Loucy (cell line): ENCODE measurements around the gene ELAC1.

Source experiments
- H2AFZ ChIP-seq: fragments of 200-600 bp; sonication (generic); 2 replicates; pipeline ENCODE4 v1.6.0; 2016; ENCODE audit warnings: antibody characterized with exemption, mild to moderate bottlenecking, low read length, moderate library complexity
- H3F3A ChIP-seq: fragments of 200-600 bp; 2 replicates; pipeline ENCODE4 v1.6.0; 2016; ENCODE audit warnings: antibody characterized with exemption, low read depth, mild to moderate bottlenecking
- H3K27me3 ChIP-seq: fragments of 200-600 bp; sonication (generic); 2 replicates; pipeline ENCODE4 v1.6.1; 2014; ENCODE audit warnings: low read length, mild to moderate bottlenecking; ENCODE audit not compliant: insufficient read depth, poor library complexity, severe bottlenecking
- H3K36me3 ChIP-seq: fragments of 200-600 bp; sonication (generic); 2 replicates; pipeline ENCODE4 v1.6.1; 2016; ENCODE audit warnings: low read length; ENCODE audit not compliant: insufficient read depth
- H3K4me1 ChIP-seq: fragments of 200-600 bp; sonication (generic); 2 replicates; pipeline ENCODE4 v1.5.1; 2014; ENCODE audit warnings: low read length, mild to moderate bottlenecking; ENCODE audit not compliant: insufficient read depth, poor library complexity, severe bottlenecking
- H3K4me2 ChIP-seq: fragments of 200-600 bp; sonication (generic); 2 replicates; pipeline ENCODE4 v1.6.0; 2014; ENCODE audit warnings: antibody characterized with exemption, low read length, low read depth, mild to moderate bottlenecking; ENCODE audit not compliant: poor library complexity, severe bottlenecking
- H3K4me3 ChIP-seq: fragments of 200-600 bp; sonication (generic); 2 replicates; pipeline ENCODE4 v1.5.1; 2014; ENCODE audit warnings: low read length, mild to moderate bottlenecking, mixed read lengths; ENCODE audit not compliant: poor library complexity, severe bottlenecking
- H3K79me2 ChIP-seq: fragments of 200-600 bp; sonication (generic); 2 replicates; pipeline ENCODE4 v1.6.1; 2014; ENCODE audit warnings: low read length; ENCODE audit not compliant: insufficient read depth
- H3K9ac ChIP-seq: fragments of 200-600 bp; sonication (generic); 2 replicates; pipeline ENCODE4 v1.6.0; 2014; ENCODE audit warnings: mild to moderate bottlenecking, low read depth, low read length, moderate library complexity; ENCODE audit not compliant: poor library complexity, severe bottlenecking
- H3K9me2 ChIP-seq: fragments of 200-600 bp; sonication (generic); replicated peaks from 2 replicates; pipeline ENCODE4 v1.6.1; 2016; ENCODE audit warnings: low read depth, low read length, mixed read lengths
- H3K9me3 ChIP-seq: fragments of 200-600 bp; sonication (generic); 2 replicates; pipeline ENCODE4 v1.6.1; 2014; ENCODE audit warnings: mild to moderate bottlenecking, antibody characterized with exemption, low read length, low read depth; ENCODE audit not compliant: insufficient read depth
- H4K20me1 ChIP-seq: fragments of 200-600 bp; sonication (generic); 2 replicates; pipeline ENCODE4 v1.6.0; 2014; ENCODE audit warnings: antibody characterized with exemption, low read length, mild to moderate bottlenecking; ENCODE audit not compliant: insufficient read depth, poor library complexity, severe bottlenecking
- EZH2phosphoT487 ChIP-seq: fragments of 200-600 bp; IDR thresholded peaks from 2 replicates; pipeline ENCODE4 v1.6.1; 2018; ENCODE audit warnings: antibody characterized with exemption, mild to moderate bottlenecking, moderate library complexity, borderline replicate concordance
- TF ChIP-seq, protein P1 (sequence below): fragments of 200-600 bp; sonication (generic); conservative IDR thresholded peaks from 2 replicates; pipeline ENCODE4 v1.5.1; 2014; ENCODE audit warnings: mild to moderate bottlenecking, antibody characterized with exemption, low read length

The ELAC1 gene

GRCh38 chr18:51012441-51012840 lies 44.6 kb downstream of the ELAC1 start:
- no peak overlapping the region for H3K9ac ChIP-seq

GRCh38 chr18:51013259-51013658 lies 45.4 kb downstream of the ELAC1 start:
- H2AFZ ChIP-seq = no peak overlapping the region
- no peaks in the 10 kb centered on the region for H3K36me3 ChIP-seq
- no peaks in the 10 kb centered on the region for H3K9me3 ChIP-seq
- no peaks in the 10 kb centered on the region for H4K20me1 ChIP-seq
- no peaks in the 10 kb centered on the region for H3K27me3 ChIP-seq
- no peak overlapping the region for H3K9ac ChIP-seq
- H3K4me3 ChIP-seq = no peak overlapping the region
- H3K4me2 ChIP-seq = no peak overlapping the region
- H3K4me1 ChIP-seq = no peaks in the 10 kb centered on the region
- H3K9me2 ChIP-seq = no peaks in the 10 kb centered on the region
- TF ChIP-seq, protein P1, sequence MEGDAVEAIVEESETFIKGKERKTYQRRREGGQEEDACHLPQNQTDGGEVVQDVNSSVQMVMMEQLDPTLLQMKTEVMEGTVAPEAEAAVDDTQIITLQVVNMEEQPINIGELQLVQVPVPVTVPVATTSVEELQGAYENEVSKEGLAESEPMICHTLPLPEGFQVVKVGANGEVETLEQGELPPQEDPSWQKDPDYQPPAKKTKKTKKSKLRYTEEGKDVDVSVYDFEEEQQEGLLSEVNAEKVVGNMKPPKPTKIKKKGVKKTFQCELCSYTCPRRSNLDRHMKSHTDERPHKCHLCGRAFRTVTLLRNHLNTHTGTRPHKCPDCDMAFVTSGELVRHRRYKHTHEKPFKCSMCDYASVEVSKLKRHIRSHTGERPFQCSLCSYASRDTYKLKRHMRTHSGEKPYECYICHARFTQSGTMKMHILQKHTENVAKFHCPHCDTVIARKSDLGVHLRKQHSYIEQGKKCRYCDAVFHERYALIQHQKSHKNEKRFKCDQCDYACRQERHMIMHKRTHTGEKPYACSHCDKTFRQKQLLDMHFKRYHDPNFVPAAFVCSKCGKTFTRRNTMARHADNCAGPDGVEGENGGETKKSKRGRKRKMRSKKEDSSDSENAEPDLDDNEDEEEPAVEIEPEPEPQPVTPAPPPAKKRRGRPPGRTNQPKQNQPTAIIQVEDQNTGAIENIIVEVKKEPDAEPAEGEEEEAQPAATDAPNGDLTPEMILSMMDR = no peak
- TF ChIP-seq EZH2phosphoT487 = no peak
- no peaks in the 10 kb centered on the region for H3K79me2 ChIP-seq
- H3F3A ChIP-seq = no peaks in the 10 kb centered on the region

More at GRCh38 chr18:51012441-51012840, 44.6 kb downstream of the ELAC1 start:
- H3K36me3 ChIP-seq = no peaks in the 10 kb centered on the region
- no peak overlapping the region for H3K4me3 ChIP-seq
- H3K79me2 ChIP-seq = no peaks in the 10 kb centered on the region
- H4K20me1 ChIP-seq = no peaks in the 10 kb centered on the region
- TF ChIP-seq EZH2phosphoT487 = no peak
- TF ChIP-seq, protein P1 = no peak
- no peaks in the 10 kb centered on the region for H3K9me3 ChIP-seq
- no peaks in the 10 kb centered on the region for H3F3A ChIP-seq
- no peak overlapping the region for H3K4me2 ChIP-seq
- no peaks in the 10 kb centered on the region for H3K27me3 ChIP-seq
- no peaks in the 10 kb centered on the region for H3K9me2 ChIP-seq
- H3K4me1 ChIP-seq = no peaks in the 10 kb centered on the region
- H2AFZ ChIP-seq = no peak overlapping the region

- no peak overlapping the region for H3K4me3 ChIP-seq
- H3K36me3 ChIP-seq = no peaks in the 10 kb centered on the region
- no peaks in the 10 kb centered on the region for H3K9me2 ChIP-seq
- no peak overlapping the region for H3K4me2 ChIP-seq
- H3K9me3 ChIP-seq = no peaks in the 10 kb centered on the region
- no peaks in the 10 kb centered on the region for H4K20me1 ChIP-seq
- no peak overlapping the region for H2AFZ ChIP-seq
- no peaks in the 10 kb centered on the region for H3K4me1 ChIP-seq
- H3K79me2 ChIP-seq = no peaks in the 10 kb centered on the region
- TF ChIP-seq, protein P1 = no peak
- no peak for TF ChIP-seq EZH2phosphoT487
- no peaks in the 10 kb centered on the region for H3K27me3 ChIP-seq
- no peak overlapping the region for H3K9ac ChIP-seq
- no peaks in the 10 kb centered on the region for H3F3A ChIP-seq
These were observed 49.5 kb downstream of the ELAC1 start for GRCh38 chr18:51017140-51017879.
